ENCODE results near the gene C20orf173.
"Not testable (repeated sequence)": the region's sequence is repeated elsewhere in the genome, so short reads cannot be mapped to it uniquely, and the experiment has no call there.

The C20orf173 gene

GRCh38 chr20:35544941-35545340 lies 15.5 kb upstream of the C20orf173 start:
- not testable (repeated sequence) for H2BK15ac ChIP-seq (ENCODE audit: low read depth, poor library complexity, severe bottlenecking); H3K4ac ChIP-seq (ENCODE audit: low read depth in 1 of 2, low read length in 2 of 2); H3K4me2 ChIP-seq (ENCODE audit: low read length, poor library complexity, severe bottlenecking); H2AK5ac ChIP-seq (ENCODE audit: low read length, severe bottlenecking); H3K23ac ChIP-seq (ENCODE audit: low read length in 2 of 2); H3K14ac ChIP-seq (ENCODE audit: low read length in 2 of 2); H3K27ac ChIP-seq (ENCODE audit: low read length, poor library complexity, severe bottlenecking); H2BK5ac ChIP-seq (ENCODE audit: low read depth, low read length, poor library complexity, severe bottlenecking); H3K4me3 ChIP-seq (ENCODE audit: insufficient read depth in 1 of 2, low read depth in 1 of 2, low read length in 2 of 2); H4K8ac ChIP-seq (ENCODE audit: low read length); H4K91ac ChIP-seq (ENCODE audit: low read length); H2BK12ac ChIP-seq (ENCODE audit: low read length in 2 of 2); H3K27me3 ChIP-seq (ENCODE audit: control insufficient read depth in 1 of 2, insufficient read depth in 1 of 2, low read length in 2 of 2); H3K9me3 ChIP-seq (ENCODE audit: control insufficient read depth, low read length); H2AFZ ChIP-seq (ENCODE audit: low read depth, low read length); H3K18ac ChIP-seq (ENCODE audit: low read depth in 1 of 2, low read length in 2 of 2); H2BK120ac ChIP-seq (ENCODE audit: low read depth, low read length); H3K9ac ChIP-seq (ENCODE audit: low read length)
- H3K36me3 ChIP-seq (ENCODE audit: control insufficient read depth in 1 of 2, insufficient read depth in 2 of 2, low read depth in 1 of 2, low read length in 2 of 2): peaks cover 30 to 68% of the 10 kb centered on the region in 2 experiments
- 98% methylated on average over 7 of the region's 7 CpGs for WGBS
- peaks cover 15% of the 10 kb centered on the region for H3K4me1 ChIP-seq (ENCODE audit: control insufficient read depth, insufficient read depth, low read depth, low read length)
- peaks cover 32% of the 10 kb centered on the region for H3K79me1 ChIP-seq (replicated peaks; ENCODE audit: low read length, poor library complexity, severe bottlenecking)
- peak; percentile 12 for DNase-seq

GRCh38 chr20:35544436-35544835 lies 15.0 kb upstream of the C20orf173 start:
- Histone ChIP-seq H3K14ac (ENCODE audit: low read length in 2 of 2) (no peak overlapping the region), H3K4me1 (ENCODE audit: control insufficient read depth, insufficient read depth, low read depth, low read length) (peaks cover 15% of the 10 kb centered on the region), H2BK12ac (ENCODE audit: low read length in 2 of 2) (no peak overlapping the region), H3K18ac (ENCODE audit: low read depth in 1 of 2, low read length in 2 of 2) (no peak overlapping the region), H3K9ac (ENCODE audit: low read length) (no peak overlapping the region), H2BK15ac (ENCODE audit: low read depth, poor library complexity, severe bottlenecking) (no peak overlapping the region), H3K36me3 (ENCODE audit: control insufficient read depth in 1 of 2, insufficient read depth in 2 of 2, low read depth in 1 of 2, low read length in 2 of 2) (peaks cover 30 to 63% of the 10 kb centered on the region in 2 experiments), H3K27ac (ENCODE audit: low read length, poor library complexity, severe bottlenecking) (no peak overlapping the region), H2AFZ (ENCODE audit: low read depth, low read length) (no peak overlapping the region), H3K4me3 (ENCODE audit: insufficient read depth in 1 of 2, low read depth in 1 of 2, low read length in 2 of 2) (no peak overlapping the region), H3K79me1 (replicated peaks; ENCODE audit: low read length, poor library complexity, severe bottlenecking) (peaks cover 31% of the 10 kb centered on the region), H2BK5ac (ENCODE audit: low read depth, low read length, poor library complexity, severe bottlenecking) (no peak overlapping the region), H2AK5ac (ENCODE audit: low read length, severe bottlenecking) (no peak overlapping the region), H4K91ac (ENCODE audit: low read length) (no peak overlapping the region), H2BK120ac (ENCODE audit: low read depth, low read length) (no peak overlapping the region), H3K27me3 (ENCODE audit: control insufficient read depth in 1 of 2, insufficient read depth in 1 of 2, low read length in 2 of 2) (no peaks in the 10 kb centered on the region), H3K23ac (ENCODE audit: low read length in 2 of 2) (no peak overlapping the region), H3K9me3 (ENCODE audit: control insufficient read depth, low read length) (no peaks in the 10 kb centered on the region), H3K4me2 (ENCODE audit: low read length, poor library complexity, severe bottlenecking) (no peak overlapping the region), H4K8ac (ENCODE audit: low read length) (no peak overlapping the region), H3K4ac (ENCODE audit: low read depth in 1 of 2, low read length in 2 of 2) (no peak overlapping the region)
- WGBS: 98% methylated on average over 16 of the region's 16 CpGs
- no peak for DNase-seq

- Histone ChIP-seq H3K4me3 (ENCODE audit: insufficient read depth in 1 of 2, low read depth in 1 of 2, low read length in 2 of 2) (peak overlapping the region in 1 of 2 experiments; percentile 90), H3K18ac (ENCODE audit: low read depth in 1 of 2, low read length in 2 of 2) (no peak overlapping the region), H3K14ac (ENCODE audit: low read length in 2 of 2) (no peak overlapping the region), H4K8ac (ENCODE audit: low read length) (no peak overlapping the region), H2BK15ac (ENCODE audit: low read depth, poor library complexity, severe bottlenecking) (no peak overlapping the region), H3K9ac (ENCODE audit: low read length) (no peak overlapping the region), H2BK120ac (ENCODE audit: low read depth, low read length) (no peak overlapping the region), H3K79me1 (replicated peaks; ENCODE audit: low read length, poor library complexity, severe bottlenecking) (peaks cover 27% of the 10 kb centered on the region), H2AK5ac (ENCODE audit: low read length, severe bottlenecking) (no peak overlapping the region), H4K91ac (ENCODE audit: low read length) (no peak overlapping the region), H3K36me3 (ENCODE audit: control insufficient read depth in 1 of 2, insufficient read depth in 2 of 2, low read depth in 1 of 2, low read length in 2 of 2) (peaks cover 18 to 49% of the 10 kb centered on the region in 2 experiments), H2BK5ac (ENCODE audit: low read depth, low read length, poor library complexity, severe bottlenecking) (no peak overlapping the region), H2BK12ac (ENCODE audit: low read length in 2 of 2) (no peak overlapping the region), H3K4me1 (ENCODE audit: control insufficient read depth, insufficient read depth, low read depth, low read length) (peaks cover 15% of the 10 kb centered on the region), H3K4ac (ENCODE audit: low read depth in 1 of 2, low read length in 2 of 2) (no peak overlapping the region), H3K27me3 (ENCODE audit: control insufficient read depth in 1 of 2, insufficient read depth in 1 of 2, low read length in 2 of 2) (no peaks in the 10 kb centered on the region), H2AFZ (ENCODE audit: low read depth, low read length) (no peak overlapping the region), H3K4me2 (ENCODE audit: low read length, poor library complexity, severe bottlenecking) (no peak overlapping the region), H3K23ac (ENCODE audit: low read length in 2 of 2) (no peak overlapping the region), H3K9me3 (ENCODE audit: control insufficient read depth, low read length) (no peaks in the 10 kb centered on the region), H3K27ac (ENCODE audit: low read length, poor library complexity, severe bottlenecking) (no peak overlapping the region)
- WGBS: 100% methylated on average over 1 of the region's 1 CpG
- DNase-seq: no peak
Observed at GRCh38 chr20:35542990-35543389, 13.5 kb upstream of the C20orf173 start.

GRCh38 chr20:35541783-35542662 lies 12.6 kb upstream of the C20orf173 start, which contains the start of gene ERGIC3:
ERGIC3 (plus strand) TSS chr20:35542078; CDS start chr20:35542098, 20 bp downstream.
- peak within 1 kb of the TSS; percentile 90 to 93 for H3K4me3 ChIP-seq (ENCODE audit: insufficient read depth in 1 of 2, low read depth in 1 of 2, low read length in 2 of 2)
- H3K27ac ChIP-seq (ENCODE audit: low read length, poor library complexity, severe bottlenecking): peak within 1 kb of the TSS; percentile 49
- peak within 1 kb of the TSS; percentile 59 for H2AK5ac ChIP-seq (ENCODE audit: low read length, severe bottlenecking)
- peak within 1 kb of the TSS; percentile 91 to 92 for H3K18ac ChIP-seq (ENCODE audit: low read depth in 1 of 2, low read length in 2 of 2)
- H3K27me3 ChIP-seq (ENCODE audit: control insufficient read depth in 1 of 2, insufficient read depth in 1 of 2, low read length in 2 of 2): no peaks in the 10 kb centered on the region
- H2BK15ac ChIP-seq (ENCODE audit: low read depth, poor library complexity, severe bottlenecking): peak within 1 kb of the TSS; percentile 92
- H3K79me1 ChIP-seq (replicated peaks; ENCODE audit: low read length, poor library complexity, severe bottlenecking): peaks cover 21% of the 10 kb centered on the region
- no peaks in the 10 kb centered on the region for H3K9me3 ChIP-seq (ENCODE audit: control insufficient read depth, low read length)
- peak within 1 kb of the TSS; percentile 27 for H2BK120ac ChIP-seq (ENCODE audit: low read depth, low read length)
- H2BK12ac ChIP-seq (ENCODE audit: low read length in 2 of 2): no peak within 1 kb of the TSS
- peak within 1 kb of the TSS; percentile 89 for H3K9ac ChIP-seq (ENCODE audit: low read length)
- peak within 1 kb of the TSS; percentile 97 for H2AFZ ChIP-seq (ENCODE audit: low read depth, low read length)
- H4K91ac ChIP-seq (ENCODE audit: low read length): peak within 1 kb of the TSS; percentile 92
- peak within 1 kb of the TSS; percentile 98 for H4K8ac ChIP-seq (ENCODE audit: low read length)
- no peak within 1 kb of the TSS for H2BK5ac ChIP-seq (ENCODE audit: low read depth, low read length, poor library complexity, severe bottlenecking)
- peak within 1 kb of the TSS; percentile 67 to 87 for H3K4ac ChIP-seq (ENCODE audit: low read depth in 1 of 2, low read length in 2 of 2)
- DNase-seq: peak; percentile 95
- H3K14ac ChIP-seq (ENCODE audit: low read length in 2 of 2): peak within 1 kb of the TSS in 1 of 2 experiments; percentile 87
- H3K36me3 ChIP-seq (ENCODE audit: control insufficient read depth in 1 of 2, insufficient read depth in 2 of 2, low read depth in 1 of 2, low read length in 2 of 2): peaks cover 11 to 39% of the 10 kb centered on the region in 2 experiments
- peak within 1 kb of the TSS; percentile 14 to 20 for H3K23ac ChIP-seq (ENCODE audit: low read length in 2 of 2)
- 6% methylated on average over 57 of the region's 57 CpGs for WGBS
- peak within 1 kb of the TSS; percentile 93 for H3K4me2 ChIP-seq (ENCODE audit: low read length, poor library complexity, severe bottlenecking)
- H3K4me1 ChIP-seq (ENCODE audit: control insufficient read depth, insufficient read depth, low read depth, low read length): peaks cover 15% of the 10 kb centered on the region
